Ammon's horn (tissue), 1 donor: ENCODE results near the gene TNS2.
A peak's percentile ranks its signal among the peaks of the same experiment; 100 is the strongest.

Experiments used
- DNase-seq: peaks from one replicate; pipeline ENCODE4 v3.0.0-alpha.2; 2016; ENCODE audit warnings: low spot score

The TNS2 gene

DNA sequence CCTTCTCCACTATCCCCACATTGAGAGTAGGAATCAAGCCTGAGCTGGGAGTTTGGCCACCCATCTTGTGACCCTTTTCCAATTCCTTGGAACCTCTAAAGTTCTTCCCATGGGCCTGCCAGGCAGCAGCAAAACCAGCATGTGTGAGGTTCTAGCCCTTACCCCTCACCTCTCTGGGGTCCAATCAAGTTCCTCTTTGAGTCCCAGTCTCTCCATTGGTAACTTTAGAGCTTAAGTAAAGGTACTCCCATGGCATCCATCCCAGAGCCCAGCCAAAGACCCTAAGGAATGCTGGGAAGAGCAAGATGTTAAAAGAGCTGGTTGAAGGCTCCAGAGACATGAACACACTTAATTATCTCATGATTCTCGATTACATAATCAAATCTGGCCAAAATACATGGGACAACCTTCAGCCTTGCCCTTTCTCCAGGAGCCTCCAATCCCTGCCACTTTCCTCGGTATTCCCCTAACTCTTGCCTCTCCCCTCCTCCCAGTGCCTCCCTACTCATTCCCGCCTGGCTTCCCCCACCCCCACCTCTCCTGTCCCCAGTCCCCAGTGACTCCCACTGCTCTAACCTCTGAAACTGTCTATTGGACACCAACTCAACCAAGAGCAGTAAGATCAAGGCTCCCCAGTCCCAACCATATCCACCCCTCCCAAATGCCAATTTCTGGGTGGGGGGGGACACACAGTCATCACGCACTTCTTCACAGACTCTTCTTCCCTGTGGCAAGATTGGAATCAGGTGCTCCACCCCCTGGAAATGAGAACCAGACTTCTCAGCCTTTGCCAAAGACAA lies 4.8 kb upstream of the TNS2 start:
- DNase-seq = no peak

DNA sequence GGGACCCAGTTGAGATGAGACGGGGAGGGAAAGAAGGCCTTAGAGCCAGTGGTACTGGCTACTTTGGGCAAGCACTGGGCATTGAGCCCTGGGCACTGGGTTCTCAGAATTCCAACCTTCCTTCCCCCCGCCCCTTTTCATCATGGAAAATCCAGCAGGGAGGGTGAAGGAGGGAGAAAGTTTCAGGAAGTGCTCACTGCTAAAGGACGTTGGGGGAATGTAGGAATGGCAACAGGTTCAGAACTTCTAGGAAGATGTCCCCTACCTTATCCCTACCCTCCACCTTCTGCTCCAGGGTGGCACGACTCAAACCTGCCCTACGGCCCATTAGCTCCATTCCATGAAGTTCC lies 4.2 kb upstream of the TNS2 start:
- DNase-seq = peak; percentile 15

DNA sequence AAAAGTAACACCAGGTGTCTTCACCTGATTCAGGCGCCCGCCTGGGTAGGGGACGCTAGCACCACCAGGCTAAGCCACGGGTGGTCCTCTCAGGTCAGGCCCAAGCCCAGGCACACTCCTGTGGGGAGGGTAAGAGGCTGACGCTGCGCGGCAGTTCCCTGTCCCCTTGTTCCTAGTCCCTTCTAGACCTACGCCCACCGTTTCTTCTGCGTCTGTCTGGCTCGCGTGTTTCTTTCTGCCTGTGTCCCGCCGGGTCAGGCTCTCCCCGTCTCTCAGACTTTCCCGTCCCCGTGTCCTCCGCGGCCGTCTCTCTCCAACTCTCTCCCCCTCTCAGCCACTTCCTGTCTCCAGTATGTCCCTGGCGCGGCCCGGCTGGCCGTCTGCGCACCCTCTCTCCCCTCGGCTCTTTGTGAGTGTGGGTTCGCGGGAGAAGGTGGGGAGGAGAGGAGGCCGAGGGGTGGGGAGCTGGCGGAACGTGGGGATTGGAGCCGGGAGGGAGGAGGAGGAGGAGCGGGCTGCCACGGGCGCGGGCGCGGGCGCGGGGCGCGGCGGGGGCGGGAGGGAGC lies 3.1 kb upstream of the TNS2 start:
- DNase-seq = peak; percentile 94

DNA sequence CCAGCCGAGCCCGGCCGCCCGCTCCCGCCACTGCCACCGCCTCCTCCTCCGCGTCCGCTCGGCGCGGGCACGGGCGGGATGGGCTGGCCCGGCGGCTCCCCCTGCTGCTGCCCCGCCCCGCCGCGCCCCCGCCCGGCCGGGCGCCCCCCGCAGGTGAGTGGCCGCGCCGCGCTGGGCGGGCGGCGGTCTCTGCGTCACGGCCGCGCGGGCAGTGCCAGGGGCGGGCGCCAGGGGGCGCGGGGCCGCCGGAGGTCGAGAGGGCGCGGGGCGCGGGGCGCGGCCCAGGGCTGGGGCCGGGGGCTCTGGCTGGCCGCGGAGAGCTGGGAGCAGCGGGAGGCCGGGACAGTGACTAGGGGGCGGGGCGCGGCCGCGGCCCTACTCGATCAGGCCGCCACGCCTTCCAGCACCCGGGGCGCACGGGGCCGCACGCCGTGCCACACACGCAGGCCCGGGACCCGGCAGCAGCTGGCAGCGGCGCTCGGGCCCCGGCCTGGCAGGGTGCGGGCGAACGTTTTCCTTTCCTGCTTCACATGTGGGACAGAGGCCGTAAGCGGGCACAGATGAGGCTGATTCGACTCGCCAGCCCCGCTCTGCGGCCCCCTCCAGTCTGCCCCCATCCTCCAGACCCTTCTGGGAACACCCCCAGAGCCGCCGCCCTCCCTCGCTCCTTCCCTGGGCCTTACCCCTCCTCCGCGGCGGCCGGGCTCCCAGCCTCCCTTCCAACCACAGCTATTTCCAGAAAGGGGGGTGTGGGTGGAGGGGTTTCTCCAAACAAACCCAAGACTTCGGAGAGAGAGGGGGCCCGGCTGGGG lies 2.4 kb upstream of the TNS2 start:
- DNase-seq = peak; percentile 76

DNA sequence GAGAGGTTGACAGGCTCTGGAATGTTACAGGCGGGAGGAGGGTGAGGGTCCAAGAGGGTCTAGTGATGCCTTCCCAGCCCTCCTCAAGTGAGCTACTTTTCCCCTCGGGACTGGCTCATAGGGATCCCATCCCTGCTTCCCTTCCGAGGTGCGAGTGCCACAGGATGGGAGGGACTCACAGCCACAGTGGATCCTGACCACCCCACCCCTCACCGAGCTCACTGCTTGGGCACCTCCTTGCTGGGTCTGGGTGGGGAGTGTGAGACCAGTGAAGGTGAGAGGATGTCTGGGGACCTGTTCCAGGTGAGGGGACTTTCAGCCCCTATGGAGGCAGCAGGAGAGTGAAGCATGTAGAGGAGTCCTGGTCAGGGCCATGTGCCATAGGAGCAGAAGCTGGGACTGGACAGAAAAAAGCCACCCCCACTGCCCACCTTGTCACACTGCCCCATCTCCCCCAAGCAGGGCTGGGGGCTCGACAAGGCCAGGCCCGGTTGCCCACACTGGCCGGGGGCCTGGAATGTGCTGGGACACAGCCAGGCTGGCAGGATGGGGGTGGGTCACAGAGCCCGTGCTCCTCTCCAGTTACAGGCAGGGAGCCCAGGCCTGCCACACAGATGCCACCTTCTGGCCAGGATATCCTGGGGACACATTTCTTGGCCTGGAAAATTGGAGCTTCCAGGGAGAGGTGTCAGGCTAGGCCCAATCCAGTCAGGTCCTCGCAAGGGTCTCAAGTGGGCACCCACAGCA lies 1.7 kb upstream of the TNS2 start:
- peak; percentile 78 for DNase-seq

DNA sequence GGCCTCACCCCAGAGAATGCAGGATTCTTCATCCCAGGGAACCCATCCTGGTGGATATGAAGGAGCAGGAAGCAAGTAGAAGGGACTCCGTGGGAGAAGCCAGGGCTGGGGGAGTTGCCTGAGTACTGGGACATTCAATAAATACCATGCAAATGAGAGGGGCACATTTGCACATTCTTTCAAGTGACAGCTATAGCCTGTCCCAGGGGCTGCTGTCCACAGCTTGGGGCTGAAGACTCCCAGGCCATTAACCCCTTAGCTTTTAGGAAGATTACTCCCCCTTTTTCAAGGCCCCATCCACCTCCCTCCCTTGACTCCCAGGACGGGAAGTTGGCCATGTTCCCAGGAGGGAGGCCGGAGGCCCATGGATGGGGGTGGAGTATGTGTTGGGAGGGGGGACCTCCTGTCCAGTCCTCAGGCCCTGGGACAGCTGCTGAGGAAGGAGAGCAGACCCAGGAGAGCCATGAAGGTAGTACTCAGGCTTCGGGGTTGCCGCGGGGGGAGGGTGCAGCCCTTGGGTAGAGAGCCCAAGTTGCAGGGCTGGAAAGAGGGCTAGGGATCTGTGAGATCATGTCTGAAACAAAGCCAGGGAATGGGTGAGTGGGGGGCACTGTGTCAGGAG lies 974 bp upstream of the TNS2 start:
- DNase-seq = peak; percentile 47

DNA sequence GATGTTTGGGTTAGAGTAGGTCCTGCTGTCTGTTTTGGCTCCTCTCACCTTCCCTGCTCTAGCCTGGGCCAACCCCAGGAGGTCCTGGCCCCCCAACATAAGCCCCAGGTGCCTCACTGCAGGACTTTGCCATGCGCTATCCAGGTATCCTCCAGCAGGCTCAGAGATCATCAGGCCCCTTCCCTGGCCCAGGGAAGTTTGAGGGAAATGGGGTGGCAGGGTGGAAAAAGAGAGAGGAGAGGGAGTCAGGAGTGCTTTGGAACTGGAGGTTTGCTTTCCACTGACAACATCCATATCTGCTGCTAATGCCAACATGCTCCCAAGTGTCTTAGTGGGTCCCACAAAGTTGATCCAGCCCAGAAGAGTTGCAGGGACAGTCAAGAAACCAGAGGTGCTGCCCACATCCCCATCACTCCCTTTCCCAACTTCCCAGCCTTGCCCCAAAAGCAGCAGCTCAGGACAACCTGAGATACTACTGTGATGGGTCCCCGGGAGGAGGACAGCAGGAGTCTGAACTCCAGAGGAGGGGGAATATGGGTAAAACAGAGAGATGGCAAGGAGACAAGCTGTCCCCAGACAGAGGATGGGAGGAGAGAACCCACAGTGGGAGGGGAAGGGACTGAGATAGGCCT lies 677 bp downstream of the TNS2 start:
- no peak for DNase-seq

DNA sequence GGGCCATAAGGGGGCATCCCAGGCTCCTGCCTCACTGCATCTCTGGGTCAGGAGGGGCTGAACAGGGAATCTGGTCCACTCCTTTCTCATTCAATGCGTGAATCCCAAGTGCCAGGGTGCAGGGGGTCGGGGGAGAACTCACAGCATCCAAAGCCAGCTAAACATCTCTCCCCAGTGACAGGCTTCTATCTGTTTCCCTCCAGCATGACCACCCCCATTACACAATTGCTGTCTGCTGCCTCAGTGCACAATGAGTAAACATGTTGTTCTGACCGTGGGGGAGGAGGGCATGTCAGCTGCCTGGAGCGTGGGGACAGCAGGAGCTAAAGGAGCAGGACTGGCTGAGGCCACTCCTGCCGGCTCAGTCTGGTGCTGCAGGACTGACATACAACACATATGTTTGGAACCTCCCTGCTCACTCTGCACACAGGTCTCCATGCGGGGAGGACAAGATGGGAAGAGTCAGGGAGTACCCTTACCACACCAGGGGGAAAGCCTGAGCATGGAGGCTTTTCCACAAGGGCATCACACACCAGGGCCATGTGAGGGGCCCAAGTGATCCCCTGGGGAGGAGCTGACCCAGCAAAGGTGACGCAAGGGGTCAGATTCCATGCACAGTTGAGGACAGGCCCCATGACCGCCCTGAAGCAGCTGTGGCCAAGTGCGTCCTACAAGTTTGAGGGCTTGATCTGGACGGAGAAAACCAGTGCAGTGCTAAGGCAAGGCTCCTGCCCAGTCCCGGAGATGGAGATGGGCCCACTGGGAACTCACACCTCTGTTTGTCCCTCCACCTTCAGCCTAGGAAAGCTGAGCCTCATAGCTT lies 1.4 kb downstream of the TNS2 start:
- peak; percentile 98 for DNase-seq

DNA sequence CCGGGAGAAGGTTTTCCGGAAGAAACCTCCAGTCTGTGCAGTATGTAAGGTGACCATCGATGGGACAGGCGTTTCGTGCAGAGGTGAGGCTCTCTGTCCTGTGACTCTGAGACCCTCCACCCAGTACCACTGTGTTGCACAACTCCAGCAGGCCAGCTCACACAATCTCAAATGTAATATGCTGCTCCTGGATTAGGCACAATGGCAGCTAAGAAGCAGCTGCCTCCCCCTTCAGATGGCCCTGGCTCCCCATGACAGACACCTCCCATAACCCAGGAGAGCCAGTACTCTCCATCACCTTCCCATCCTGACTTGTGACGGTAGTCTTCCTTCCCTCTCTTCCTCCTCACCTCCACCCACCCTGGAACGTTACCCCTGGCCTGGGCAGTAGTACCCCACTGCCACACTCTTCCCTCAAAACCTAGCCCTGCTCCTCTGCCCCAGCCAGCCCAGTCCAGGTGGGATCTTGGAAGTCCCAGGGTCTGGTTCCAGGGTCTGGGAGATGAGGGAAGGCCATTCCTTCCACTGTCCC lies 2.1 kb downstream of the TNS2 start:
- DNase-seq = peak; percentile 16

DNA sequence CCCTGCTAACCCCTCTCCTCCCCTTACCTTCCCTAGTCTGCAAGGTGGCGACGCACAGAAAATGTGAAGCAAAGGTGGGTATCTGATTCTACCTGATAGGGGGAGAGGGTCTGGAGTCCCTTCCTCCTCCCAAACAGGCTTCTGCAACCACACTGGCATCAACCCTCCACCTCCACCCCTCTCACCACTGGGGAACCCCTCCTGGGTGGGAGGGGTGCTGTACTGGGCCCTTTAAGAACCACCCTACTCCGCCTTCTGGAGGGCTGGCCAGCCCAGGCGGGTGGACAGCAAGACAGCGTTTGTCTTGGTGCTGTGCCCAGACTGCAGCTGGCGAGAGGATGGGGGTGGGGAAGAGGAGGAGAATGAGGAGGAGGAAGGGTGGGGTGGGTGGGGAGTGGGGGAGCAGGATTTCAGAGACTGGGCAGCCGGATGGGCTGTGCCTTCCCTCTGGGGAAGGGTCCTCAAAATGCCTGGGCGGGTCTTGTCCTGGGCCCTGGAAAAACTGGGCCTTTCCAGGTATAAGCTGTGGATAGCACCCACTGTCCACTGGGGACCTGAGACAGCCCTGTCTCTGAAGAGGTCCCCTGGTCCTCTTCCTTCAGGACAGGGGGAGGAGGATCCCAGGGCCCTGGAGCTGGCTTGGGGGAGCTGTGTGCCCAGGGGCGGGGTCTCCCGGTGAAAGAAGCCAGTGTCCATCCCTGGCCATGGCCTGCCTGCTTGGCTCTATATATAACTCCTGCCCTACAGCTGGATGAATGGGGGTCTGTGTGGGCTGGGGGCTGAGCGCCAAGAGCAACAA lies 2.8 kb downstream of the TNS2 start:
- peak; percentile 97 for DNase-seq

DNA sequence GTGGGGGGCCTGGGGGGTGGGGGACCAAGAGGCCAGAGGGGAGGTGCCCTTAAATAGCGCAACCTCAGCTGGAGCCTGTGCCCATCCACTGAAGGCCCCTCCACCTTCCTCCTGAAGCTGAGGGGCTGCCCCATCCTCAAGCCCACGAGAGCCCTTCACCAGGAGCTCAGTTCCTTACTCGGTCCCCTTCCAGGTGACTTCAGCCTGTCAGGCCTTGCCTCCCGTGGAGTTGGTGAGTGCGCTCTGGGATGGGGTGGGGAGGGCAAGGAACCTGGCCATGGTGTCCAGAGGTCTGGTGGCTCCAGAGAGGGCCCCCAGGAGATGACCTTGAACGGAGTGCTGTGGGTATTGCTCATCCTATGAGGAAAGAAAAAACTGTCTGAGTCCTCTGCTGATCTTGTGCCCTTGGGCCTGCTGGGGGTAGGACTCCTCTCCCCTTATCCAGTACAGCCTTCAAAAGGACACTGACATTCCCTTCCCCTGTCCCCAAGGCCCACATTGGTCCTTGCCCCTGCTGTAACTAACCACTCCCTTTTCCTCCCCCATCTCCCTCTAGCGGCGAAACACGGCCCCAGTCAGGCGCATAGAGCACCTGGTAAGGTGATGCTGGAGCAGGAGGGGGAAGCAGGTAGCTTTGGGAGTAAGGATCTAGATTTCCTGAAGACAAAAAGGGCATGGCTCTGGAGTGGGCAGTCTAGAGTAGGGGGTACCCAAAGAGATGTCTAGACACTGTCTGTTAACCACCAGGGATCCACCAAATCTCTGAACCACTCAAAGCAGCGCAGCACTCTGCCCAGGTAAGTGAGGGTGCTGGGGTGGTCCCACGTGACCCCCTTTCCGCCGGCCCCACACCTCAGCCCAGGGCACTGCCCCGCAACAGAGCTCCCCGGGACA lies 3.6 kb downstream of the TNS2 start:
- DNase-seq = peak; percentile 76

DNA sequence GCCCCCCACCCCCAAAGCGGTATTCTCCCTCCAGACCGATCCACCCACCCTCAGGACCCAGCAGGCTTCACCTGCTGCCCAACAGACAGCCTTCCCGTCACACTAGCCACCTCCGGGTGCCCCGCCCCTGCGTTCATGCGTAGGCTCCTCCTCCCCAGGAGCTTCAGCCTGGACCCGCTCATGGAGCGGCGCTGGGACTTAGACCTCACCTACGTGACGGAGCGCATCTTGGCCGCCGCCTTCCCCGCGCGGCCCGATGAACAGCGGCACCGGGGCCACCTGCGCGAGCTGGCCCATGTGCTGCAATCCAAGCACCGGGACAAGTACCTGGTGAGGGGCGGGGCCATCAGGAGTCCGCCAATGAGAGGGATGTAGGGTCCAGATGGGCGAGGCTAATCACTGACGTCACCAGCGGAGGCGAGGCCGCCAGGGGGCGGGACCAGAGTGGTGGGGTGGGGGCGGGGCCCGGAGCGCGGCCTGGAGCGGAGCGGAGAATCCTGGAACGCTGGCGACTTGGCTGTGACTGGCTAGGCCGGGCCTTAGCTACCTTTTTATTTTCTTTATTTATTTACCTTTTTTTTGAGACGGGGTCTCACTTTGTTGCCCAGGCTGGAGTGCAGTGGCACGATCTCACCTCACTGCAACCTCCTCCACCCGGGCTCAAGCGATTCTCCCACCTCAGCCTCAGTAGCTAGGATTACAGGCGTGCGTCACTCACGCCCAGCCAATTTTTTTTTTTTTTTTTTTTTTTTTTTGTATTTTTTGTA lies 4.4 kb downstream of the TNS2 start:
- DNase-seq = peak; percentile 99

DNA sequence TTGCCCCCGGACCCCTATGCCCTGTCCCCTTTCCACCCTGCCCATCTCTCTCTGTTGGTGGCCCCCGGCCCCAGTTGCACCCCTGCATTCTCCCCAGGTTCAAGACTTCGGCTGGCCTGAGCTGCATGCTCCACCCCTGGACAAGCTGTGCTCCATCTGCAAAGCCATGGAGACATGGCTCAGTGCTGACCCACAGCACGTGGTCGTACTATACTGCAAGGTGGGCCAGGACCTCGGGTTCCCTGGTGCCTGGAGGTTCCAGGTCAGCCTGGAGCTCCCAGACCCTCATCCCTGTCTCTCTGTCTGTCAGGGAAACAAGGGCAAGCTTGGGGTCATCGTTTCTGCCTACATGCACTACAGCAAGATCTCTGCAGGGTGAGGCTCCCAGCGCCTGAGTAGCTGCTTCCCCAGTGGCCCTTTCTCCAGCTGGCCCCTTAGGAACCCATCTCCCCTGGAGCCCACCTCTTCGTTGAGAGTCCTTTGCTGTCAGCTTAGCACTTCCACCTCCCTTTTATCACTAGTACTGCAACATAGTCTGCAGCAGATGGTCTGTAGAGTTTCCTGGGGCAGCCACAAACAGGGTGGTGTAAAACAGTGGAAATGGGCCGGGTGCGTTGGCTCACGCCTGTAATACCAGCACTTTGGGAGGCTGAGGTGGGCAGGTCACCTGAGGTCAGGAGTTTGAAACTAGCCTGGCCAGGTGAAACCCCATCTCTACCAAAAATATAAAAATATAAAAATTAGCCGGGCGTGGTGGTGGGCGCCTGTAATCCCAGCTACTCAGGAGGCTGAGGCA lies 5.8 kb downstream of the TNS2 start:
- DNase-seq = no peak

DNA sequence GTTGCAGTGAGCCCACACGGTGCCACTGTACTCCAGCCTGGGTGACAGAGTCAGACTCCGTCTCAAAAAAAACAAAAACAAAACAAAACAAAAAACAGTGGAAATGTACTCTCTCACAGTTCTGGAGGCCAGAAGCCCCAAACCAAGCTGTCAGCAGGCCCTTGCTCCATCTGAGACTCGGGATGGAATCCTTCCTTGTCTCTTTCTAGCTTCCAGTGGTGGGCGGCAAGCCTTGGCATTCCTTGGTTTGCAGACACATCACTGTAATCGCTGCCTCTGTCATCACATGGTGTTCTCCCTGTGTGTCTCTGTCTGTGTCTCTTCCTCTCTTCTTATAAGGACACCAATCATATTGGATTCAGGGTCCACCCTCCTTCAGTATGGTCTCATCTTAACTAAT lies 6.4 kb downstream of the TNS2 start:
- DNase-seq = no peak

DNA sequence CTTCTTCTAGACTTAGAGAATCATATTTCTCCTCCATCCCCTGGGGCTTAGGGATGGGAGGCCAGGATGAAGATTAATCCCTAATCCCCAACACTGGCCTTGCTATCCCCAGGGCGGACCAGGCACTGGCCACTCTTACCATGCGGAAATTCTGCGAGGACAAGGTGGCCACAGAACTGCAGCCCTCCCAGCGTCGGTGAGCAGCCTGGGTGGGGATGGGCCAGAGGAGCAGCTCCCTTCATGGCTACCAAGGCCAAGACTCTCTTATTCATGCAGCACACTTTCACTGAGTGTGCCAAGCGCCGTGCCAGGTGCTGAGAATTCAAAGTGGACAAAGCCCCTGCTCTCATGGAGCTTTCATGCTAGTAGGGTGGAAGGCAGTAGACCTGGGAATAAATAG lies 7.0 kb downstream of the TNS2 start:
- no peak for DNase-seq

DNA sequence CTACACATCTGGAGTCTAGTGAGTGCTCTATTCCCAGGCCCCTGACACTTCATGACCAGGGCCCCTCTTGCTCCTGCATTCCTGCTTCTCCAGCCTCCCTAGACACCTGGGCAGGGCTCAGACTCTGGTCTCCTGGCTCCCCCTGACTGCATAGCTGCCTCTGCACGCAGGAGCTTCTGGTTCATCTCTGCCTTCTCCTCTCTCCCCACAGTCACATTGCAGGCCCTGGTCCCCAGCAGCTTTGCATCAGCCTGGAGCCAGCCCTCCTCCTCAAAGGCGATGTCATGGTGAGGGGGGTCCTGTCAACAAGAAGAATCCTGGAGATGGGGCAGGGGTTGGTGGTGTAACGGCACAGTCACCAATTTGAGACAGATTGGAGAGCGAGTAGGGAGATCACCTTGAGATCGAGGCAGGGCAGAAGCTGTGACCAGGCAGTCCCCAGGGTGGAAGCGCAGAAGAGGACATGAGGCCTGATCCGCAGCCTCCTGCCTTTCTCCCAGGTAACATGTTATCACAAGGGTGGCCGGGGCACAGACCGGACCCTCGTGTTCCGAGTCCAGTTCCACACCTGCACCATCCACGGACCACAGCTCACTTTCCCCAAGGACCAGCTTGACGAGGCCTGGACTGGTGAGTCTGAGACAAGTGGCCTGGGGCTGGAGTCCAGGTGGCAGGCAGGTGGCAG lies 8.1 kb downstream of the TNS2 start:
- no peak for DNase-seq
